Activated T-cell treated with anti-CD3 and anti-CD28 coated beads for 24 hours (primary cell): Measurements from ENCODE around the gene RBM38.
"Not testable (repeated sequence)": the region's sequence is repeated elsewhere in the genome, so short reads cannot be mapped to it uniquely, and the experiment has no call there.

Experiments
- DNase-seq: peaks from one replicate; pipeline ENCODE4 v3.0.0-alpha.2; 2020; ENCODE audit warnings: low read depth

Gene RBM38

GRCh38 chr20:57390604-57391438, at the start of gene RBM38:
TSS of gene RBM38 (plus strand) at chr20:57391396. CDS start at chr20:57391582, 186 bp downstream.
- DNase-seq: peak; percentile 81

- no peak for DNase-seq
Measured at GRCh38 chr20:57341663-57342062, 49.5 kb upstream of the RBM38 start.

- DNase-seq: no peak
Measured at GRCh38 chr20:57342829-57343228, 48.4 kb upstream of the RBM38 start.

- peak; percentile 60 for DNase-seq
Measured at GRCh38 chr20:57346477-57346876, 44.7 kb upstream of the RBM38 start.

GRCh38 chr20:57347393-57347792, 43.8 kb upstream of the RBM38 start:
- DNase-seq: no peak

- not testable (repeated sequence) for DNase-seq
Measured at GRCh38 chr20:57348200-57348921, 42.8 kb upstream of the RBM38 start.

GRCh38 chr20:57348922-57349574, 42.1 kb upstream of the RBM38 start:
- DNase-seq: not testable (repeated sequence)

GRCh38 chr20:57350081-57350710, 41.0 kb upstream of the RBM38 start:
- DNase-seq: no peak

- DNase-seq: not testable (repeated sequence)
Measured at GRCh38 chr20:57350726-57351041, 40.5 kb upstream of the RBM38 start.

GRCh38 chr20:57351042-57351783, 40.0 kb upstream of the RBM38 start, which contains the start of gene RAE1:
TSS of gene RAE1 (plus strand) at chr20:57351255. CDS start at chr20:57354039, 2,784 bp downstream.
- DNase-seq: peak; percentile 88

GRCh38 chr20:57352305-57352704, 38.9 kb upstream of the RBM38 start:
- DNase-seq: no peak

GRCh38 chr20:57353351-57353750, 37.8 kb upstream of the RBM38 start:
- DNase-seq: no peak

GRCh38 chr20:57361517-57361916, 29.7 kb upstream of the RBM38 start:
- no peak for DNase-seq

- no peak for DNase-seq
Measured at GRCh38 chr20:57364451-57364850, 26.7 kb upstream of the RBM38 start.

- no peak for DNase-seq
Measured at GRCh38 chr20:57369596-57369995, 21.6 kb upstream of the RBM38 start.

- DNase-seq: no peak
Measured at GRCh38 chr20:57370316-57370715, 20.9 kb upstream of the RBM38 start.

- DNase-seq: no peak
Measured at GRCh38 chr20:57371363-57371762, 19.8 kb upstream of the RBM38 start.

- no peak for DNase-seq
Measured at GRCh38 chr20:57372157-57372556, 19.0 kb upstream of the RBM38 start.

- no peak for DNase-seq
Measured at GRCh38 chr20:57372581-57373350, 18.4 kb upstream of the RBM38 start.

GRCh38 chr20:57374343-57374930, 16.8 kb upstream of the RBM38 start:
- DNase-seq: no peak
